ENCODE results near the gene CECR2. TPM values are rescaled to one million over a fixed set of nuclear protein-coding genes. Genes with fewer than 3 reads are reported as not detected.

The CECR2 gene
- total RNA-seq, 1 experiment from 2014 or later: 111 TPM

DNA sequence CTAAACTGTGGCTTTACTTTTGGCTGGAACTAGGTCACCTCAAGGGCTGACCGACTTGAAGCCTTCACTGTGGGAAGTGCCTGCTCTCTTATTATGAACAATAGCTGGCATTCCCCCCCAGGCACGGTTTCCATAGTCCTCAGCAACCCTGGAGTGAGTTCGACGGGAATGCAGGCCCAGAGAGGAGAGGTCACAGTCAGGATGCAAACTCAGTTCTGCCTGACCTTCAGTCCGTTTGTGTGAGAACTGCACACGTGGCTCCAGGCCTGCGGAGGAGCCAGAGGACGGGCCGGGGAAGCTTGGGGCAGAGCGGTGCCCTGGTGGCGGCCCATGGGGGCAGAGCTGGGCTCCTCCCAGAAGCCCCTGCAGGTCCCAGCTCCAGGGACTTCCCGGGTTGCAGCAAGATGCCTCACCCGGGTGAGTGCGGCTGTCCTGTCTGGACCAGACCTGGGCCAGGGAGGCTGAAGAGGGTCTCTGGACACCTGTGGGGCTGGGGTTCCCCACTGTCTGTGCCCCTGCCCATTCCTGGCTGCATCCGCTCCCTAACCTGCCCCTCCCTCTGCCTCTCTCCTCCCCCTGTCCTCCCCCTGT is 211.3 kb downstream of the CECR2 start:
- TF ChIP-seq, protein P1, sequence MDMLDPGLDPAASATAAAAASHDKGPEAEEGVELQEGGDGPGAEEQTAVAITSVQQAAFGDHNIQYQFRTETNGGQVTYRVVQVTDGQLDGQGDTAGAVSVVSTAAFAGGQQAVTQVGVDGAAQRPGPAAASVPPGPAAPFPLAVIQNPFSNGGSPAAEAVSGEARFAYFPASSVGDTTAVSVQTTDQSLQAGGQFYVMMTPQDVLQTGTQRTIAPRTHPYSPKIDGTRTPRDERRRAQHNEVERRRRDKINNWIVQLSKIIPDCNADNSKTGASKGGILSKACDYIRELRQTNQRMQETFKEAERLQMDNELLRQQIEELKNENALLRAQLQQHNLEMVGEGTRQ (CRISPR knock-in tag; IDR thresholded peaks at IDR 0.05): peak; percentile 50; the same call in 1 of the 2 replicates
- TF ChIP-seq ZNF423 (CRISPR knock-in tag; IDR thresholded peaks at IDR 0.05): no peak
- DNase-seq (ENCODE audit: low spot score) (peak; percentile 51), ATAC-seq (peak; percentile 87)
- no peaks in the 10 kb centered on the region for H3K36me3 Mint-ChIP-seq
- no peaks in the 10 kb centered on the region for H3K9me3 Mint-ChIP-seq
- ChIA-PET POLR2A (interaction anchor here (0.6 to 1.2 kb wide), 2 partner anchors 9 to 89 kb away, joined by 3 read pairs; no protein-coding TSS in a partner anchor), CTCF (interaction anchor here (0.6 to 1.8 kb wide), 8 partner anchors 9 to 461 kb away, joined by 3 to 10 read pairs (median 5); no protein-coding TSS in a partner anchor)
- no peak overlapping the region for H3K4me3 Mint-ChIP-seq
- H3K27ac Mint-ChIP-seq: 0 out of 2 replicates have a peak overlapping the region, but pooled peaks have one; percentile 29
- H3K4me1 Mint-ChIP-seq: 0 out of 2 replicates have a peak, but pooled peaks cover 7% of the 10 kb centered on the region
- no peaks in the 10 kb centered on the region for H3K27me3 Mint-ChIP-seq (ENCODE audit: low read depth)

DNA sequence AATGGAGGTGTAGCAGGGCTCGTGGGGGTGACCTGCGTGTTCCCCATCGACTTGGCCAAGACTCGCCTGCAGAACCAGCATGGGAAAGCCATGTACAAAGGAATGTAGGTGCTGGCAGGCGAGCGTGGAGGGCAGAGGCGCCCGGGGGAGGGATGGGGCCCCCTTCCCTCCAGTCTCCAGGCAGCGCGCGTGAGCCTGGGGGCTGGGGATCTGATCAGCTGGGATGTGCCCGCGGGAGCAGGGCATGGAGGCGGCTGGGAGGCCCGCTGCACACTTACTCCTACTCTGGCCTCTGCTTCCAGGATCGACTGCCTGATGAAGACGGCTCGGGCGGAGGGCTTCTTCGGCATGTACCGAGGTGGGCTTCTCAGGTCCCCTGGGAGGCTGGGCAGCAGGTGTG is 211.8 kb downstream of the CECR2 start:
- ChIA-PET POLR2A (interaction anchor here (0.6 to 1.2 kb wide), 2 partner anchors 8 to 89 kb away, joined by 3 read pairs; no protein-coding TSS in a partner anchor), CTCF (interaction anchor here (0.6 to 1.8 kb wide), 8 partner anchors 10 to 461 kb away, joined by 3 to 10 read pairs (median 5); no protein-coding TSS in a partner anchor)
- ATAC-seq (no peak), DNase-seq (ENCODE audit: low spot score) (no peak)
- TF ChIP-seq, protein P2, sequence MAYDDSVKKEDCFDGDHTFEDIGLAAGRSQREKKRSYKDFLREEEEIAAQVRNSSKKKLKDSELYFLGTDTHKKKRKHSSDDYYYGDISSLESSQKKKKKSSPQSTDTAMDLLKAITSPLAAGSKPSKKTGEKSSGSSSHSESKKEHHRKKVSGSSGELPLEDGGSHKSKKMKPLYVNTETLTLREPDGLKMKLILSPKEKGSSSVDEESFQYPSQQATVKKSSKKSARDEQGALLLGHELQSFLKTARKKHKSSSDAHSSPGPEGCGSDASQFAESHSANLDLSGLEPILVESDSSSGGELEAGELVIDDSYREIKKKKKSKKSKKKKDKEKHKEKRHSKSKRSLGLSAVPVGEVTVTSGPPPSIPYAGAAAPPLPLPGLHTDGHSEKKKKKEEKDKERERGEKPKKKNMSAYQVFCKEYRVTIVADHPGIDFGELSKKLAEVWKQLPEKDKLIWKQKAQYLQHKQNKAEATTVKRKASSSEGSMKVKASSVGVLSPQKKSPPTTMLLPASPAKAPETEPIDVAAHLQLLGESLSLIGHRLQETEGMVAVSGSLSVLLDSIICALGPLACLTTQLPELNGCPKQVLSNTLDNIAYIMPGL (CRISPR knock-in tag; IDR thresholded peaks at IDR 0.05): no peak
- TF ChIP-seq NFYB (CRISPR knock-in tag; conservative IDR thresholded peaks at IDR 0.05; ENCODE audit: low read depth) (no peak), TCF7 (CRISPR knock-in tag; IDR thresholded peaks at IDR 0.05; ENCODE audit: low read depth) (no peak), ESRRA (CRISPR knock-in tag; IDR thresholded peaks at IDR 0.05; ENCODE audit: borderline replicate concordance) (no peak), ETV6 (CRISPR knock-in tag; IDR thresholded peaks at IDR 0.05) (no peak), ZNF671 (CRISPR knock-in tag; IDR thresholded peaks at IDR 0.05) (no peak), FOXK1 (CRISPR knock-in tag; IDR thresholded peaks at IDR 0.05) (no peak), NR2C2 (CRISPR knock-in tag; IDR thresholded peaks at IDR 0.05) (no peak), EMX1 (CRISPR knock-in tag; IDR thresholded peaks at IDR 0.05) (no peak)
- TF ChIP-seq, protein P1 (CRISPR knock-in tag; IDR thresholded peaks at IDR 0.05): no peak
- TF ChIP-seq, protein P3, sequence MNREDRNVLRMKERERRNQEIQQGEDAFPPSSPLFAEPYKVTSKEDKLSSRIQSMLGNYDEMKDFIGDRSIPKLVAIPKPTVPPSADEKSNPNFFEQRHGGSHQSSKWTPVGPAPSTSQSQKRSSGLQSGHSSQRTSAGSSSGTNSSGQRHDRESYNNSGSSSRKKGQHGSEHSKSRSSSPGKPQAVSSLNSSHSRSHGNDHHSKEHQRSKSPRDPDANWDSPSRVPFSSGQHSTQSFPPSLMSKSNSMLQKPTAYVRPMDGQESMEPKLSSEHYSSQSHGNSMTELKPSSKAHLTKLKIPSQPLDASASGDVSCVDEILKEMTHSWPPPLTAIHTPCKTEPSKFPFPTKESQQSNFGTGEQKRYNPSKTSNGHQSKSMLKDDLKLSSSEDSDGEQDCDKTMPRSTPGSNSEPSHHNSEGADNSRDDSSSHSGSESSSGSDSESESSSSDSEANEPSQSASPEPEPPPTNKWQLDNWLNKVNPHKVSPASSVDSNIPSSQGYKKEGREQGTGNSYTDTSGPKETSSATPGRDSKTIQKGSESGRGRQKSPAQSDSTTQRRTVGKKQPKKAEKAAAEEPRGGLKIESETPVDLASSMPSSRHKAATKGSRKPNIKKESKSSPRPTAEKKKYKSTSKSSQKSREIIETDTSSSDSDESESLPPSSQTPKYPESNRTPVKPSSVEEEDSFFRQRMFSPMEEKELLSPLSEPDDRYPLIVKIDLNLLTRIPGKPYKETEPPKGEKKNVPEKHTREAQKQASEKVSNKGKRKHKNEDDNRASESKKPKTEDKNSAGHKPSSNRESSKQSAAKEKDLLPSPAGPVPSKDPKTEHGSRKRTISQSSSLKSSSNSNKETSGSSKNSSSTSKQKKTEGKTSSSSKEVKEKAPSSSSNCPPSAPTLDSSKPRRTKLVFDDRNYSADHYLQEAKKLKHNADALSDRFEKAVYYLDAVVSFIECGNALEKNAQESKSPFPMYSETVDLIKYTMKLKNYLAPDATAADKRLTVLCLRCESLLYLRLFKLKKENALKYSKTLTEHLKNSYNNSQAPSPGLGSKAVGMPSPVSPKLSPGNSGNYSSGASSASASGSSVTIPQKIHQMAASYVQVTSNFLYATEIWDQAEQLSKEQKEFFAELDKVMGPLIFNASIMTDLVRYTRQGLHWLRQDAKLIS (CRISPR knock-in tag; IDR thresholded peaks at IDR 0.05; ENCODE audit: borderline replicate concordance): no peak
- no peak overlapping the region for H3K4me3 Mint-ChIP-seq
- H3K4me1 Mint-ChIP-seq: 0 out of 2 replicates have a peak, but pooled peaks cover 7% of the 10 kb centered on the region
- no peak overlapping the region for H3K27ac Mint-ChIP-seq
- no peaks in the 10 kb centered on the region for H3K9me3 Mint-ChIP-seq
- H3K27me3 Mint-ChIP-seq (ENCODE audit: low read depth): no peaks in the 10 kb centered on the region
- H3K36me3 Mint-ChIP-seq: no peaks in the 10 kb centered on the region

DNA sequence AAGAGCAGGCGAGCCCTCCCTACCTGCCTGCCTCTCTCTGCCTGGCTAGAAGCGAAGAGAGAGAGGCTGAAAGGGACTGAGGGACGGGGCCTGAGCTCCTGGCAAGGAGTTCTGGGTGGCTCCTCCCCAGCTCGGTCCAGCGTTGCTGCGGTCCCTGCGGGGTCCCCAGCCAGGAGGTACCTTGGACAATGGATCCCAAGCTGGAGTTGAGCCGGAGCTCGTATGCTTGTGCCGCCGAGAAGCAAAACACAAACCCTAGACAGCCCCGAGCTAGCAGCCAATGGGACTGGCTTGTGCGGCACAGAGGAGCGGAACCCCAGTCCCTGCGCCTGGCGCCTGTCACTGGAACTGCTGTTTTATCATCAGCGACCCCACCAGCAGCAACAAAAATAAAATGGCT is 212.4 kb downstream of the CECR2 start:
- Mint-ChIP-seq H3K36me3 (no peaks in the 10 kb centered on the region), H3K27me3 (ENCODE audit: low read depth) (no peaks in the 10 kb centered on the region), H3K27ac (no peak overlapping the region), H3K4me1 (0 out of 2 replicates have a peak, but pooled peaks cover 2% of the 10 kb centered on the region), H3K4me3 (no peak overlapping the region), H3K9me3 (no peaks in the 10 kb centered on the region)
- DNase-seq (ENCODE audit: low spot score) (no peak), ATAC-seq (no peak)
- POLR2A ChIA-PET: no interaction called here
- CTCF ChIA-PET: interaction anchor here (1.0 to 1.8 kb wide), 4 partner anchors 23 to 462 kb away, joined by 3 to 10 read pairs (median 6); no protein-coding TSS in a partner anchor
- no peak for TF ChIP-seq TEAD4 (CRISPR knock-in tag; IDR thresholded peaks at IDR 0.05)
- TF ChIP-seq RELA (CRISPR knock-in tag; IDR thresholded peaks at IDR 0.05; ENCODE audit: borderline replicate concordance): no peak
- no peak for TF ChIP-seq HMGA2 (CRISPR knock-in tag; IDR thresholded peaks at IDR 0.05)
- TF ChIP-seq, protein P4, sequence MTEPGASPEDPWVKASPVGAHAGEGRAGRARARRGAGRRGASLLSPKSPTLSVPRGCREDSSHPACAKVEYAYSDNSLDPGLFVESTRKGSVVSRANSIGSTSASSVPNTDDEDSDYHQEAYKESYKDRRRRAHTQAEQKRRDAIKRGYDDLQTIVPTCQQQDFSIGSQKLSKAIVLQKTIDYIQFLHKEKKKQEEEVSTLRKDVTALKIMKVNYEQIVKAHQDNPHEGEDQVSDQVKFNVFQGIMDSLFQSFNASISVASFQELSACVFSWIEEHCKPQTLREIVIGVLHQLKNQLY (CRISPR knock-in tag; IDR thresholded peaks at IDR 0.05): no peak
- no peak for TF ChIP-seq ETV6 (CRISPR knock-in tag; IDR thresholded peaks at IDR 0.05)
- TF ChIP-seq OVOL2 (CRISPR knock-in tag; IDR thresholded peaks at IDR 0.05; ENCODE audit: borderline replicate concordance): no peak
- TF ChIP-seq MYBL2 (CRISPR knock-in tag; IDR thresholded peaks at IDR 0.05): no peak
- TF ChIP-seq ZNF671 (CRISPR knock-in tag; IDR thresholded peaks at IDR 0.05): no peak
- TF ChIP-seq, protein P5, sequence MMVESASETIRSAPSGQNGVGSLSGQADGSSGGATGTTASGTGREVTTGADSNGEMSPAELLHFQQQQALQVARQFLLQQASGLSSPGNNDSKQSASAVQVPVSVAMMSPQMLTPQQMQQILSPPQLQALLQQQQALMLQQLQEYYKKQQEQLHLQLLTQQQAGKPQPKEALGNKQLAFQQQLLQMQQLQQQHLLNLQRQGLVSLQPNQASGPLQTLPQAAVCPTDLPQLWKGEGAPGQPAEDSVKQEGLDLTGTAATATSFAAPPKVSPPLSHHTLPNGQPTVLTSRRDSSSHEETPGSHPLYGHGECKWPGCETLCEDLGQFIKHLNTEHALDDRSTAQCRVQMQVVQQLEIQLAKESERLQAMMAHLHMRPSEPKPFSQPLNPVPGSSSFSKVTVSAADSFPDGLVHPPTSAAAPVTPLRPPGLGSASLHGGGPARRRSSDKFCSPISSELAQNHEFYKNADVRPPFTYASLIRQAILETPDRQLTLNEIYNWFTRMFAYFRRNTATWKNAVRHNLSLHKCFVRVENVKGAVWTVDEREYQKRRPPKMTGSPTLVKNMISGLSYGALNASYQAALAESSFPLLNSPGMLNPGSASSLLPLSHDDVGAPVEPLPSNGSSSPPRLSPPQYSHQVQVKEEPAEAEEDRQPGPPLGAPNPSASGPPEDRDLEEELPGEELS (CRISPR knock-in tag; IDR thresholded peaks at IDR 0.05): no peak
- TF ChIP-seq NFE2L1 (CRISPR knock-in tag; IDR thresholded peaks at IDR 0.05): no peak

Measured in WTC11 (cell line).